Measurements from ENCODE around the gene OPCML. TPM values are rescaled to one million over a fixed set of nuclear protein-coding genes. Genes with fewer than 3 reads are reported as not detected.

The OPCML gene
- total and polyA plus RNA-seq, 2 experiments from 2014 or later = 1.2 to 4.4 TPM

GRCh38 chr11:133408402-133408801 is 123.9 kb downstream of the OPCML start:
- H3K4me3 ChIP-seq = no peak overlapping the region
- H2AFZ ChIP-seq = no peak overlapping the region
- no peak overlapping the region for H3K4me2 ChIP-seq
- no peak overlapping the region for H3K4me3 Mint-ChIP-seq
- peaks cover 8% of the 10 kb centered on the region; the same call in 2 of the 3 replicates for H3K4me1 Mint-ChIP-seq
- no peaks in the 10 kb centered on the region; the same call in 2 of the 3 replicates for H3K9me3 Mint-ChIP-seq
- H3K27me3 ChIP-seq (ENCODE audit: insufficient read depth) = no peaks in the 10 kb centered on the region
- 0 out of 2 replicates have a peak, but pooled peaks cover 6% of the 10 kb centered on the region for H3K4me1 ChIP-seq (ENCODE audit: insufficient read depth)
- DNase-seq (ENCODE audit: low spot score) (no peak), ATAC-seq (no peak)
- no peaks in the 10 kb centered on the region for H4K20me1 ChIP-seq (replicated peaks; ENCODE audit: insufficient read depth)
- no peak overlapping the region for H3K27ac Mint-ChIP-seq
- no peak overlapping the region for H3K27ac ChIP-seq (ENCODE audit: low read depth)
- TF ChIP-seq ZNF331 (CRISPR knock-in tag; IDR thresholded peaks at IDR 0.05; ENCODE audit: low read depth) (no peak), POLR2AphosphoS5 (IDR thresholded peaks at IDR 0.05; ENCODE audit: low read depth) (no peak), STAT1 (IDR thresholded peaks at IDR 0.05; ENCODE audit: unreplicated experiment) (no peak), REST (IDR thresholded peaks at IDR 0.05; ENCODE audit: unreplicated experiment) (no peak), ZNF114 (CRISPR knock-in tag; IDR thresholded peaks at IDR 0.05) (no peak), ETS1 (IDR thresholded peaks at IDR 0.05) (no peak), ZNF462 (CRISPR knock-in tag; IDR thresholded peaks at IDR 0.05) (no peak), CTCF (conservative IDR thresholded peaks at IDR 0.05; ENCODE audit: low read depth in 2 of 2) (no peak), EZH2phosphoT487 (IDR thresholded peaks at IDR 0.05; ENCODE audit: unreplicated experiment) (no peak), JUNB (IDR thresholded peaks at IDR 0.05; ENCODE audit: unreplicated experiment) (no peak), EZH2 (IDR thresholded peaks at IDR 0.05; ENCODE audit: low read depth, unreplicated experiment) (no peak), NANOG (IDR thresholded peaks at IDR 0.05; ENCODE audit: borderline replicate concordance) (no peak), CREB1 (CRISPR knock-in tag; IDR thresholded peaks at IDR 0.05; ENCODE audit: low read depth) (no peak)
- H3F3A ChIP-seq (replicated peaks; ENCODE audit: low read depth) = no peaks in the 10 kb centered on the region
- no peaks in the 10 kb centered on the region for H3K36me3 ChIP-seq (ENCODE audit: insufficient read depth)
- peaks cover 8% of the 10 kb centered on the region for H3K27me3 Mint-ChIP-seq (ENCODE audit: insufficient read depth, low read depth, poor library complexity)
- peaks cover 7% of the 10 kb centered on the region; the same call in 2 of the 3 replicates for H3K36me3 Mint-ChIP-seq (ENCODE audit: low read depth)
- no peaks in the 10 kb centered on the region for H3K79me2 ChIP-seq (replicated peaks; ENCODE audit: insufficient read depth)
- H3K9me2 ChIP-seq (ENCODE audit: insufficient read depth) = no peaks in the 10 kb centered on the region; the same call in 1 of the 2 replicates

Measured in GM23338 (cell line).